GM12801 (cell line): ENCODE measurements around the gene ZMPSTE24.

Source experiments
- TF ChIP-seq, protein P1 (sequence below): IDR thresholded peaks from one replicate; pipeline ENCODE4 v1.5.1; 2011; ENCODE audit warnings: control low read depth; ENCODE audit not compliant: insufficient read length; ENCODE audit errors: extremely low read depth

ZMPSTE24 gene

GRCh38 chr1:40239626-40240025 is 18.4 kb upstream of the ZMPSTE24 start:
- TF ChIP-seq, protein P1, sequence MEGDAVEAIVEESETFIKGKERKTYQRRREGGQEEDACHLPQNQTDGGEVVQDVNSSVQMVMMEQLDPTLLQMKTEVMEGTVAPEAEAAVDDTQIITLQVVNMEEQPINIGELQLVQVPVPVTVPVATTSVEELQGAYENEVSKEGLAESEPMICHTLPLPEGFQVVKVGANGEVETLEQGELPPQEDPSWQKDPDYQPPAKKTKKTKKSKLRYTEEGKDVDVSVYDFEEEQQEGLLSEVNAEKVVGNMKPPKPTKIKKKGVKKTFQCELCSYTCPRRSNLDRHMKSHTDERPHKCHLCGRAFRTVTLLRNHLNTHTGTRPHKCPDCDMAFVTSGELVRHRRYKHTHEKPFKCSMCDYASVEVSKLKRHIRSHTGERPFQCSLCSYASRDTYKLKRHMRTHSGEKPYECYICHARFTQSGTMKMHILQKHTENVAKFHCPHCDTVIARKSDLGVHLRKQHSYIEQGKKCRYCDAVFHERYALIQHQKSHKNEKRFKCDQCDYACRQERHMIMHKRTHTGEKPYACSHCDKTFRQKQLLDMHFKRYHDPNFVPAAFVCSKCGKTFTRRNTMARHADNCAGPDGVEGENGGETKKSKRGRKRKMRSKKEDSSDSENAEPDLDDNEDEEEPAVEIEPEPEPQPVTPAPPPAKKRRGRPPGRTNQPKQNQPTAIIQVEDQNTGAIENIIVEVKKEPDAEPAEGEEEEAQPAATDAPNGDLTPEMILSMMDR, result no peak

- TF ChIP-seq, protein P1, result no peak
These were observed 17.6 kb upstream of the ZMPSTE24 start for GRCh38 chr1:40240390-40240789.

DNA sequence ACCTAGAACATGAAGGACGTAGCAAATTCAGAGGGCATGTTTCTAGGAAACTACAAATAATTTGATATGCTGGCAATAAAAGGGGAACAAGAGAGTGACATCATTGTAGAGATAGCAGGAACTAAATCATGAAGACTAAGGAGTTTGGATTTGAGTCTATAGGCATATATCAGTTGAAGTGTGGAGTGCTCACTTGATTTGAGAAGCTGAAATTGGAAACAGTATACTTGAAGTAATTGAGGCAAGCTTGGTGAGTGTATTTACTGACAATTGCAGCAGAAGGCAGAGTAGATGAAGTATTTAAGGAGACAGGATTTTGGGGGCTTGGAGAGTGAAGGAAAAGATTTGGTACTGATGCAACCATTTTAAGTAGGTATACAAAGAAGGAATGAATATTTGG is 16.7 kb upstream of the ZMPSTE24 start:
- TF ChIP-seq, protein P1, result no peak

- TF ChIP-seq, protein P1, result no peak
These were observed 14.7 kb upstream of the ZMPSTE24 start for GRCh38 chr1:40243351-40243750.

- TF ChIP-seq, protein P1, result no peak
These were observed 13.8 kb upstream of the ZMPSTE24 start for GRCh38 chr1:40244138-40244744.

GRCh38 chr1:40245686-40246085 is 12.3 kb upstream of the ZMPSTE24 start:
- TF ChIP-seq, protein P1, result no peak

- TF ChIP-seq, protein P1, result no peak
These were observed 10.4 kb upstream of the ZMPSTE24 start, which contains the start of gene TMCO2 for GRCh38 chr1:40247655-40248054. Gene TMCO2, plus strand, starts transcription at chr1:40247937. Its CDS starts 57 bp downstream, at chr1:40247994.
